Mononuclear cell (primary cell): ENCODE measurements around the gene GALNT3. TPM values are rescaled to one million over a fixed set of nuclear protein-coding genes. Genes with fewer than 3 reads are reported as not detected.

Source experiments
- H3K27me3 ChIP-seq: 2 replicates; pipeline ENCODE4 v1.6.0; 2011; ENCODE audit warnings: low read length, control low read depth; ENCODE audit not compliant: insufficient read depth
- H3K4me1 ChIP-seq: 2 replicates; pipeline ENCODE4 v1.5.1; 2011; ENCODE audit warnings: mild to moderate bottlenecking, low read length, control low read depth; ENCODE audit not compliant: insufficient read depth
- H3K4me3 ChIP-seq: 2 replicates; pipeline ENCODE4 v1.5.1; 2011; ENCODE audit warnings: mild to moderate bottlenecking, low read length, moderate library complexity
- H3K9me3 ChIP-seq: 2 replicates; pipeline ENCODE4 v1.5.1; 2011; ENCODE audit warnings: low read depth, mild to moderate bottlenecking, control low read depth, low read length
- total RNA-seq: library from RNA; depleted of rRNA; stranded (reverse); fragments of >200 nt; gene quantifications from one replicate; pipeline ENCODE4 v1.2.3, GENCODE V29; 2012

The GALNT3 gene
- 20.4 TPM for total RNA-seq

DNA sequence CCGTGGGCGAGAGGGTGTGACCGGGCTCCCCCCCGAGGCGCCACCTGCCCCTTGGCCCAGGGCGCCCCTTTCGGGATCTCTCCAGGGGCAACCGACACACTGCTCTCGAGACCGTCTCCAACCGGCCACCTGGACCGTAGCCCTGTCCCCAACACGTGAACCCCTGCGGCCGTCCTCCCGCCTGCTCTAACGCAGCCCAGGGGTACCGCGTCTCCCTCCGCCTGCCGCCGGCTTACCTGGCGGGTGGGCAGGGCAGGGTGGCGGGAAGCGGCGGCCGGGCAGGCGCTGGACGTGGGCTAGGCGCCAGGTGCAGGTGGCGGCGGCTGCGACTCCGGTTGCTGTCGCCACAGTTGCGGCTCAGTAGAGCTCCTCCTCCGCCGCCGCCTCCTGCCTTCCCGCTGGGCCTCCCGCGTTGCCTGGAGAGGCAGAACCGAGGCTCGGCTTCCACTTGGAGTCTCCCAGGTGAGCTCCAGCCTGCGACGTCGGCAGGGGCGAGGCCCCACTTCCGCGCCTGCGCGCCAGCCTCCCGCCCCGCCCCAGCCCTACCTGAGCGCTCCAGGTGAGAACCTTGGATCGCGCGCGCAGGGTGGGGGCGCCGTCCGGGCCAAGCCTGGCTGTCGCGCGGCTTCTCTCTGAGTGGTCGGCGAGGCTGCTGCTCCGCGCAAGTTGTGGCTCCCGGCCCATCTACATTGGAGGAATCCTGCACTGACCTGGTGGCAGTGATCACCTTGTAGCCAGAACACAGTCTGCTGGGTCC lies at the start of gene GALNT3:
Gene GALNT3, minus strand, starts transcription at position 469 of the 757 bp plus-strand sequence. CDS start 23,547 bp downstream, outside the sequence.
- H3K4me3 ChIP-seq, result peak within 1 kb of the TSS; percentile 57
- no peaks in the 10 kb centered on the region for H3K27me3 ChIP-seq
- no peaks in the 10 kb centered on the region for H3K9me3 ChIP-seq
- H3K4me1 ChIP-seq, result peaks cover 20% of the 10 kb centered on the region

DNA sequence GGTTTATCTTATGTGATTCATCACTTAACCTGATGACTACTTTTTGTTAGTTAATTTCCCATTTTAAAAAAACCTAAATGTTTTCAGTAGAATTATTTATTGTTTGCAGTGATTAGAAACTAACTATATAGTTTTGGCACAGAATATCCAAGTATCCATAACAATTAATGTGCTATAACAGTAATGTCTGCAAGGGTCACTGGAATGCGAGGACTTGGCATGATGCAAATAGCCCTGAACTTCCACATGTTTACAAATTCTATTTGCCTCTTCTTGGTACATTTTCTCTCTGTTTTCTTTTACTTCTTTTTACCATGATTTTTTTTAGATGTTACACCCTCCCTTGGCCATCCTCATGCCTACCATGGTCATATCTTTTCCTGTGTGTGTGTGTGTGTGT lies 49.3 kb upstream of the GALNT3 start:
- no peaks in the 10 kb centered on the region for H3K27me3 ChIP-seq
- H3K4me3 ChIP-seq, result no peak overlapping the region
- no peaks in the 10 kb centered on the region for H3K4me1 ChIP-seq
- no peaks in the 10 kb centered on the region for H3K9me3 ChIP-seq

- Histone ChIP-seq H3K4me3 (no peak overlapping the region), H3K4me1 (no peaks in the 10 kb centered on the region), H3K9me3 (no peaks in the 10 kb centered on the region), H3K27me3 (no peaks in the 10 kb centered on the region)
These were observed 46.4 kb upstream of the GALNT3 start for GRCh38 chr2:165840333-165840958.

DNA sequence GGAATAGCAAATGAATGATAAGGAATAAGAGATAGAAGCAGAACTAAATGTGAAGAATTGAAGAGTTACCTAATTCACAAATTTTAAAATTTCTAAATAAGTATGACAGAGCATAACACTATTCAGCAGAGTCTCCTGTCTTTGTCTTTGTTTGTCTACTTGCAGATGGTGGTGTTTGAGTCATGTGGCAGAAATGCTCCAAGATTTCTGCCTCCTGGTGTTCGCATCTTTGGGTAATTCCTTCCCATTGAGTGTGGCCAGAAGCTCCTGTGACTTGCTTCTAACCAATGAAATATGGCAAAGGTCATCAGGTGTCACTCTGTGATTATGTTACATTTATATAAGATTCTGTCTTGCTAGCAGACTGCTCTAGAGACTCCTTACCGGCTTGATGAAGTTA lies 45.6 kb upstream of the GALNT3 start:
- no peaks in the 10 kb centered on the region for H3K27me3 ChIP-seq
- no peaks in the 10 kb centered on the region for H3K9me3 ChIP-seq
- H3K4me3 ChIP-seq, result no peak overlapping the region
- no peaks in the 10 kb centered on the region for H3K4me1 ChIP-seq

DNA sequence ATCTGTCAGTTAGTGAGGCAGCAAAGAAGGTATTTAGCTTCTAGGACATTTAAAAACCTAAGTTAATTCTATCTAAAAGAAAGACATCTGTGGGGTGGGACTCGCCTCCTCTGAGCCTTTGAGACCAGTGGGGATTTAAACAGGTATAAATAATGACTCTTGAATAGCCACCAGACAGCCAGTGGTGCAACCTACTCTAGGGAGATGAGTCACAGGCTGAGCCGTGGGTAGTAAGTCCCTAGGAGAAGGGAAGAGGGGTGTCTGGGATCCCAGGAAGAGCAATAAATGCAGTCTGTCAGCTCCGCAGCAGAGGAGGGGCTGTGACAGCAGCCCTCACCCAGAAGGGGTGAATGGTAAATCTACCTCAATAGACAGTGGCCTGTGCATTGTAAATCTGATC lies 43.1 kb upstream of the GALNT3 start:
- Histone ChIP-seq H3K4me3 (no peak overlapping the region), H3K27me3 (no peaks in the 10 kb centered on the region), H3K9me3 (no peaks in the 10 kb centered on the region), H3K4me1 (no peaks in the 10 kb centered on the region)

- Histone ChIP-seq H3K4me1 (no peaks in the 10 kb centered on the region), H3K27me3 (no peaks in the 10 kb centered on the region), H3K4me3 (no peak overlapping the region), H3K9me3 (no peaks in the 10 kb centered on the region)
These were observed 41.3 kb upstream of the GALNT3 start for GRCh38 chr2:165835363-165835762.

- Histone ChIP-seq H3K4me3 (no peak overlapping the region), H3K27me3 (no peaks in the 10 kb centered on the region), H3K9me3 (no peaks in the 10 kb centered on the region), H3K4me1 (no peaks in the 10 kb centered on the region)
These were observed 39.1 kb upstream of the GALNT3 start for GRCh38 chr2:165833156-165833555.

DNA sequence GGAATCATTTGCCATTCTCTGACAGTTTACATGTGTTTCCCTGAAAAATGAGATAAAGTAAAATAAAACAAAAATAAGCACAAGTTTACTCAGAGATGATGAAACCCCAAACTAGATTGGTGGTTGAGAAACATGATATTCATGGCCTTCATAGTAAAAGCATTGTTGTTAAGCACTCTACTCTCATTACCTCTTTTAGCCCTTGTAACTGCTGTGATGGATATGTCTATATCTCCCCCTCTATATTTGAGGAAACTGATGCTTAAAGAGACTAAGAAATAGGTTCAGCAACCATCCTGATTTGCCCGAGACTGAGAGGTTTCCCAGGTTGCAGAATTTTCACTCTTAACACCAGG lies 33.9 kb upstream of the GALNT3 start:
- H3K4me3 ChIP-seq, result no peak overlapping the region
- H3K4me1 ChIP-seq, result no peaks in the 10 kb centered on the region
- H3K27me3 ChIP-seq, result no peaks in the 10 kb centered on the region
- no peaks in the 10 kb centered on the region for H3K9me3 ChIP-seq

- H3K4me3 ChIP-seq, result no peak overlapping the region
- no peaks in the 10 kb centered on the region for H3K9me3 ChIP-seq
- no peaks in the 10 kb centered on the region for H3K27me3 ChIP-seq
- H3K4me1 ChIP-seq, result no peaks in the 10 kb centered on the region
These were observed 33.2 kb upstream of the GALNT3 start for GRCh38 chr2:165827016-165827920.

DNA sequence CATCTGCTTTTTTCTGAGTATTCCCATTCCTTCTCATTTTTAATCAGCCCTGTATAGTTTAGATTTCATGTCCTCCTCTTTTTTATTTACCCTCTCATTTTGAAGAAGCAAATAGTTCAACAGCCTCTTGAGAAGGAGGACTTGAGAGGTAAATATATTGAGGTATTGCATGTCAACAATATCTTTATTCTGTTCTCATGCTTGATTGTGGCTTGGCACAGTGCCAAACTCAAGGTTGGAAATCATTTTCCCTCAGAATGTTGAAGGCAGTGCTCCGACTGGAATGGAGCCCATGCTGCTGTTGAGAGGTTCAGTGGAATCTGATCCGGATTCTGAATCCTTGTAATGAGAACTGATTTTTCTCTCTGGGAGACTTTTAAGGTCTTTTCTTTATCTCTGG lies 31.0 kb upstream of the GALNT3 start:
- H3K9me3 ChIP-seq, result no peaks in the 10 kb centered on the region

DNA sequence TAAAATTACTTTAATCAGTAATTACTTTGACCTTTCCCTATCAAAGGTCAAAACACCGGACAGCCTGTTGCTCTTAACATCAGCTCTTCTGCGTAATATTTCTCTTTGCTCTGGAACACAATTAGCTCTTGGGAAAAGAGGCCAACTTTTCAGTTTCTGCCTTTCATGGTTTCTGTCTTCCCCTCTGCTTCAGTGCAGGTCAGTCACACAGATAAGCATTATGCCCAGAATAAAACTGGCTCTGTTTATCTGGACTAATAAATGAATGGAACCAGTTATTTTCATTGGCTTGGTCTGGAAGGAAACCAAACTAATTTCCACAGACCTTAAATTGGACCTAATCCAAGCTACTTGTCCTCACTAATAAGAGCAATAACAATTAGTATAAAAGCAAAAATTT lies 26.2 kb upstream of the GALNT3 start:
- peaks cover 8% of the 10 kb centered on the region for H3K4me1 ChIP-seq
- no peaks in the 10 kb centered on the region for H3K27me3 ChIP-seq
- H3K9me3 ChIP-seq, result no peaks in the 10 kb centered on the region
- no peak overlapping the region for H3K4me3 ChIP-seq

More for the DNA sequence above, 31.0 kb upstream of the GALNT3 start:
- Histone ChIP-seq H3K27me3 (no peaks in the 10 kb centered on the region), H3K4me3 (no peak overlapping the region), H3K4me1 (no peaks in the 10 kb centered on the region)

- H3K4me3 ChIP-seq, result no peak overlapping the region
- H3K4me1 ChIP-seq, result peaks cover 18% of the 10 kb centered on the region
- no peaks in the 10 kb centered on the region for H3K9me3 ChIP-seq
- no peaks in the 10 kb centered on the region for H3K27me3 ChIP-seq
These were observed 24.9 kb upstream of the GALNT3 start for GRCh38 chr2:165818920-165819319.

DNA sequence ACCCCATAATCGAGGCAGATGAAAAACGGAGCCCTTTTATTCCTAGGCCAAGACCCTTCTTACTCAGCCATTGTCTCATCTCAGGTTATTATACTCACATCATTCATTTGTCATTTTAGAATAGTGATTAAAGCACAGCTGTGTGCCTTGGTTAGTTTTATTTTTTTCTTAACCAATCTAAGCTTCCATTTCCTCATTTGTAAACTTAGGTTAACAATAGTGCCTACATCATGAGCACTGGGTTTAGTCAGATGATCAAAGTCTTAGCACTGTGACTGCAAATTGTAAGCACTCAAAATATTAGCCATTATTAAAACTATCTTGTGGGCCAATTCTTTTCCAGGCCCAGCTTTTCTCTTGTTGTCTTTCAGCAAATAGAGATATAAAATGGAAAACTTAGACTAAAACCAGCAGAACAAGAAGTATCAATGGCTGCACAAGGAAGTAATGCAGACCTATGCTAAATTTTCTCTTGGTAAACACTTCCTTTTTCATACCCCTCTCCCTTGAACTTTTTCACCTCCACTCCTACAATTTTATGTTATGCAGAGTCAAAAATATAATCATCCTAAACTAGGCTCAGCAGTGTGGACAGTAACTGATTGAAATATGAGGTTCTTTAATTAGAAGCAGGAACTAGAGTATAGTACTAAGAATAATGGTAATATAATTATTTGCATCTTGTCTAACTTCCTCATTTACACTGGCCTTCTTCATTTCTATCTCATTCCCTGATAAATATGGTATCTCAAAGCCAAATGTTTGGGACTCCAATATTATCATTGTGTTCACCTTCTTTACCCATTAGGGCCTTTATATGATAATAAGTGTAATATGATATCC lies 21.5 kb upstream of the GALNT3 start:
- Histone ChIP-seq H3K9me3 (no peaks in the 10 kb centered on the region), H3K4me3 (no peak overlapping the region), H3K27me3 (no peaks in the 10 kb centered on the region), H3K4me1 (peaks cover 18% of the 10 kb centered on the region)

GRCh38 chr2:165814473-165814872 lies 20.4 kb upstream of the GALNT3 start:
- peaks cover 18% of the 10 kb centered on the region for H3K4me1 ChIP-seq
- no peaks in the 10 kb centered on the region for H3K27me3 ChIP-seq
- H3K9me3 ChIP-seq, result no peaks in the 10 kb centered on the region
- H3K4me3 ChIP-seq, result no peak overlapping the region
